ENCODE data around the gene ADCY3.
"Not testable (repeated sequence)": the region's sequence is repeated elsewhere in the genome, so short reads cannot be mapped to it uniquely, and the experiment has no call there.

The ADCY3 gene

DNA sequence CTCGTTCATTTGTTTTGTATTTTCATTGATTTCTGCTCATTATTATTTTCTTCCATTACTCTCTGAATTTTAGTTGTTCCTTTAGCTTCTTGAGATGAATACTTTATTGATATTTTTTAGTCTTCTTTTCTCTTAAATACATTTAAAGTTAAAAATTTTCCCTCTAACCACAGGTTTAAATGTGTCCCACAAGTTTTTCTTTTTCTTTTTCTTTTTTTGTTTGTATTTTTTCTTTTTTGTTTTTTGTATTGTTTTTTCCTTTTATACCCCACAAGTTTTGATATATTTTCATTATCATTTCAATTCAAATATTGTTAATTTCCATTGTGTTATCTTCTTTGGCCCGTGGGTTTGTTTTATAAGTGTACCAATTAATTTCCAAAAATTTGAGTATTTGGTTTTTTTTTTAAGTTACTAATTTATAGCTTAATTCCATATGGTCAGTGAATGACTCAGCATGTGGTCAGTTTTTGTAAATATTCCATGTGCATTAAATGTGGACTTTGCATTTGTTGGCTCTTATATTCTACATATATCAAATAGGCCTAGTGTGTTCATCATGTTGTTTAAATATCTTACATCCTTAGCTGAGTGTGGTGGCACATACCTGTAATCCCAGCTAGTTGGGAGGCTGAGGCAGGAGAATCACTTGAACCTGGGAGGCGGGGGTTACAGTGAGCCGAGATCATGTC is 110.6 kb downstream of the ADCY3 start:
- TF ChIP-seq, protein P1, sequence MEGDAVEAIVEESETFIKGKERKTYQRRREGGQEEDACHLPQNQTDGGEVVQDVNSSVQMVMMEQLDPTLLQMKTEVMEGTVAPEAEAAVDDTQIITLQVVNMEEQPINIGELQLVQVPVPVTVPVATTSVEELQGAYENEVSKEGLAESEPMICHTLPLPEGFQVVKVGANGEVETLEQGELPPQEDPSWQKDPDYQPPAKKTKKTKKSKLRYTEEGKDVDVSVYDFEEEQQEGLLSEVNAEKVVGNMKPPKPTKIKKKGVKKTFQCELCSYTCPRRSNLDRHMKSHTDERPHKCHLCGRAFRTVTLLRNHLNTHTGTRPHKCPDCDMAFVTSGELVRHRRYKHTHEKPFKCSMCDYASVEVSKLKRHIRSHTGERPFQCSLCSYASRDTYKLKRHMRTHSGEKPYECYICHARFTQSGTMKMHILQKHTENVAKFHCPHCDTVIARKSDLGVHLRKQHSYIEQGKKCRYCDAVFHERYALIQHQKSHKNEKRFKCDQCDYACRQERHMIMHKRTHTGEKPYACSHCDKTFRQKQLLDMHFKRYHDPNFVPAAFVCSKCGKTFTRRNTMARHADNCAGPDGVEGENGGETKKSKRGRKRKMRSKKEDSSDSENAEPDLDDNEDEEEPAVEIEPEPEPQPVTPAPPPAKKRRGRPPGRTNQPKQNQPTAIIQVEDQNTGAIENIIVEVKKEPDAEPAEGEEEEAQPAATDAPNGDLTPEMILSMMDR (IDR thresholded peaks at IDR 0.05; ENCODE audit: insufficient read depth, low read depth, low read length, missing control alignments): no peak
- DNase-seq (ENCODE audit: low read depth): no peak
- no peak overlapping the region for H3K4me3 ChIP-seq (ENCODE audit: low read length)

DNA sequence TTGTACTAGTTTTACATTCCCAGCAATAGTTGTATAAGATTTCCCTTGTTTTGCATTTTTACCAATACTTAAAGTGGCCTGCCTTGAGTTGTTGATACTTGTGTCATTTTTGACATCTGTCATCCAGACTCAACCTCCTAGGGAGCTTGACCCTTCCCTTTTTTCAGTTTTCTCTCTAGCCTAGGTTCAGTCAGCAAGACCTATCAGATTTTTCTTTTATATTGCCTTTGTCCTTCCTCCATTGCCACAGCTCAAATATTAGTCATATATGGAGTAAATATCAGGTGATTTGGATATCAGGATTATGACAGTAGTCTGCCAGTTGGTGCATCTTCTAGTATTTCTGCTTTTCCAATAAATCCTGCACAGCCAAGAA is 113.4 kb downstream of the ADCY3 start:
- no peak for DNase-seq (ENCODE audit: low read depth)
- TF ChIP-seq, protein P1 (IDR thresholded peaks at IDR 0.05; ENCODE audit: insufficient read depth, low read depth, low read length, missing control alignments): no peak
- H3K4me3 ChIP-seq (ENCODE audit: low read length): no peak overlapping the region

DNA sequence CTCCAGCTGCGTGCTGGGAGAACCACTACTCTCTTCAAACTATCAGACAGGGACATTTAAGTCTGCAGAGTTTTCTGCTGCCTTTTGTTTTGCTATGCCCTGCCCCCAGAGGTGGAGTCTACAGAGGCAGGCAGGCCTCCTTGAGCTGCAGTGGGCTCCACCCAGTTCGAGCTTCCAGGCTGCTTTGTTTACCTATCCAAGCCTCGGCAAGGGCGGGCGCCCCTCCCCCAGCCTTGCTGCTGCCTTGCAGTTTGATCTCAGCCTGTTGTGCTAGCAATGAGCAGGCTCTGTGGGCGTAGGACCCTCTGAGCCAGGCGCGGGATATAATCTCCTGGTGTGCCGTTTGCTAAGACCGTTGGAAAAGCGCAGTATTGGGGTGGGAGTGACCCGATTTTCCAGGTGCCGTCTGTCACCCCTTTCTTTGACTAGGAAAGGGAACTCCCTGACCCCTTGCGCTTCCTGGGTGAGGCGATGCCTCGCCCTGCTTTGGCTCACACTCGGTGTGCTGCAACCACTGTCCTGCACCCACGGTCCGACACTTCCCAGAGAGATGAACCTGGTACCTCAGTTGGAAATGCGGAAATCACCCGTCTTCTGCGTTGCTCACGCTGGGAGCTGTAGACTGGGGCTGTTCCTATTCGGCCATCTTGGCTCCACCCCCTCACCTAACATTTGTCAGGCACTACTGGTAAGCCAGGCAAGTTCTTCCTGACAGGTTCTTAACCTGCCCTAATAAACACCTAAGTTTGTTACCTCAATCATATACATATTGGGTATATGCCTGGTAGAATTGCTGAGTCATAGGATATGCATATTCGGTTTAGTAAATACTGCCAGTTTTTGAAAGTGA is 114.0 kb downstream of the ADCY3 start:
- not testable (repeated sequence) for H3K4me3 ChIP-seq (ENCODE audit: low read length); DNase-seq (ENCODE audit: low read depth)

DNA sequence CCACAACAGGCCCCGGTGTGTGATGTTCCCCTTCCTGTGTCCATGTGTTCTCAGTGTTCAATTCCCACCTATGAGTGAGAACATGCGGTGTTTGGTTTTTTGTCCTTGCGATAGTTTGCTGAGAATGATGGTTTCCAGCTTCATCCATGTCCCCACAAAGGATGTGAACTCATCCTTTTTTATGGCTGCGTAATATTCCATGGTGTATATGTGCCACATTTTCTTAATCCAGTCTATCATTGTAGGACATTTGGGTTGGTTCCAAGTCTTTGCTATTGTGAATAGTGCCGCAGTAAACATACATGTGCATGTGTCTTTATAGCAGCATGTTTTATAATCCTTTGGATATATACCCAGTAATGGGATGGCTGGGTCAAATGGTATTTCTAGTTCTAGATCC is 119.5 kb downstream of the ADCY3 start:
- H3K4me3 ChIP-seq (ENCODE audit: low read length); DNase-seq (ENCODE audit: low read depth): not testable (repeated sequence)

DNA sequence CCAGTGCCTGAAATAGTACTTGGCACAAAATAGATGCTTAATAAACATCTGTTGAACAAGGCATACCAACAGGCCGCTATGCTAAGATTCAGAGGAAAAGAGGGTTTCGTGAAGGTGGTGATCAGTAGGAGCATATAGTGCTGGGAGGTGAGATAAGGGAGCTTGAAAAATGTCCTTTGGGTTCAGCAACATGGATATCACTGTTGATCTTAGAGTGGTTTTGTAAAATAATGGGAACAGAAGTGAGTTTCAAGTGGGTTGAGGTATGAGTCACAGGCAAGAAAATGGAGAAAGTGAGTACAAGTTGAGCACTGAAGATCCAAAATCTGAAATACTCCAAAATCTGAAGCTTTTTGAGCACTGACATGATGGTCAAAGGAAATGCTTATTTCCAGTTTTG is 122.4 kb downstream of the ADCY3 start:
- TF ChIP-seq, protein P1 (IDR thresholded peaks at IDR 0.05; ENCODE audit: insufficient read depth, low read depth, low read length, missing control alignments): no peak
- no peak overlapping the region for H3K4me3 ChIP-seq (ENCODE audit: low read length)
- DNase-seq (ENCODE audit: low read depth): no peak

DNA sequence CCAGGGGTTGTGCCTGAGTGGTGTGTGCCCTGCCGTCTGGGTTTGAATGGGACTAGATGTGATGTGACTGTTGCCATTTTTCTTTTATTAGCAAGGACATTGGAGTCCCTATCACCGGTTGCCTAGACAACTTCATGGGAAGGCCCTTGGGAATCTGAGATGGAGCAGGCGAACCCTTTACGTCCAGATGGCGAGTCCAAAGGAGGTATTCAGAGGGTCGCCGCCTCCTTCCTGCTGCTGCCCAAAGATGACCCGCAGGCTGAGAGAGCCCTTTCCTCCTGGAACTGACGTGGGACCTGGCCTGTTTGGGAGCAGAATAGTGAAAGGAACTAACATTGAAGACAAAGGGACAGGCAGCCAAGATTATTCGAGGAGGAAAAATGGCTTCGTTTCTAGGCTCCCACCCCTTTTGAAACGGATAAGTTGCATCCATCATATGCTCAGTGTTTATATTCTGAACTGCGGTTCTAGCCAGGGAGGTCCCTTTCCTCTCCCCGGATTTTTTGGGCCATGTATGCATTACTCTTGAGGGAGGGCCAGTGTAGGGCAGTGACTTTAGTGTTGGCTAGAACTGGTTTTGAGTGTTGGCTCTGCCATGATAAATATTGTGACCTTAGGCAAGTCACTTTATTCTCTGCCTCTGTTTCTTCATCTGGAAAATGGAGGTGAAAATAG is 126.1 kb downstream of the ADCY3 start:
- TF ChIP-seq, protein P1 (IDR thresholded peaks at IDR 0.05; ENCODE audit: insufficient read depth, low read depth, low read length, missing control alignments): no peak
- DNase-seq (ENCODE audit: low read depth): peak; percentile 25
- peak overlapping the region; percentile 78 for H3K4me3 ChIP-seq (ENCODE audit: low read length)

DNA sequence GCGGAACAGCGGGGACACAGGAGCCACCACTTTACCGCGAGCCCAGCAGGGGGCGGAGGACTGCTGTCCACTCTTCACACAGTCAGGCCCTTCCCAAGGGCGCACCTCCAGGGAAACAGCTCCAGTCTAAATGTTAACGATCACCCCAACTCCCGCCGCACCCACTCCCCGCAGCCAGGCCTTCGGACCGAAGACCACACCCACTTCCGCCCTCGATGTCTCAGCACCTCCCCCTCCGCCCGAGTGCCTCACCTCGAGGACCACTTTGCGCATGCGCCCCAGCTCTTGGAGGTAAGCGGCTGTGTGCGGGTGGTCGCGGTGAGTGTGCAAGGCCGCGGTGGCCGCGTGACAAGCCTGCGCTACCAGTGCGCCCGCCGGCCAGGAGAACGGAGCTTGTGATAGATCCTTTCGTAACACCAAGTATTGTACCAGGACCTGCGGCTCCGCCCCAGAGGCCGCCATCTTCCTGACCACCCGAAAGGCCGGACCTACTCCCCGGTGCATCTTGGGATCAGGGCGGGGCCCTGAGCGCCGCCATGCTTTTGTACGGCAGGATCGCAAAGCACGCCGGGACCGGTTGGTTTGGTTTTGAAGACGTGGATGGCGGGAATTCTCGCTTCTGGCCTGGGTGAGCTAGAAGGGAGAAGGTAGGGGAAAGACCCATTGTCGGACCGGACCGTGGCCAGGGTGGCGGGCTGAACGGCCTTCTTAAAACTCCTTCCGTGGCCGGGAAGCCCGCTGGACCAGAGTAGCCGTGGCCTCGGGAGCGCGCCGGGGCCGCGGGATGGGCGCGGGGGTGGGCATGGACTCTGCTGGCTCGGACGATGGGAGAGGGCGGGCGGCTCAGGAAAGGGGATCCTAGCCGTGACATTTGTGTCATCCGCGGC is 126.9 kb downstream of the ADCY3 start, which contains the start of the genes CENPO and PTRHD1:
Gene CENPO, plus strand, starts transcription at position 552 of the 887 bp plus-strand sequence. CDS start 495 bp downstream, outside the sequence.
Gene PTRHD1, minus strand, starts transcription at position 518 of the 887 bp plus-strand sequence. Its CDS starts 14 bp downstream, at position 504.
- DNase-seq (ENCODE audit: low read depth): peak; percentile 98
- peak within 1 kb of the TSS; percentile 78 for H3K4me3 ChIP-seq (ENCODE audit: low read length)
- TF ChIP-seq, protein P1 (IDR thresholded peaks at IDR 0.05; ENCODE audit: insufficient read depth, low read depth, low read length, missing control alignments): peak; percentile 74

Measured in epithelial cell of esophagus (primary cell).